SU-DHL-6 (cell line): ENCODE measurements around the gene APOC4.

Experiments used
- EZH2phosphoT487 ChIP-seq: fragments of 200-600 bp; sonication (generic), shearing (Covaris generic); conservative IDR thresholded peaks from 2 replicates; pipeline ENCODE4 v1.6.1; 2018; ENCODE audit warnings: mild to moderate bottlenecking, antibody characterized with exemption, low read length, moderate library complexity, mixed read lengths
- TF ChIP-seq, protein P1 (sequence below): fragments of 200-600 bp; sonication (generic); IDR thresholded peaks from one replicate; pipeline ENCODE4 v1.5.1; 2017; ENCODE audit warnings: antibody characterized with exemption, mild to moderate bottlenecking, low read length, moderate library complexity; ENCODE audit not compliant: insufficient read depth, poor library complexity, severe bottlenecking

DNA sequence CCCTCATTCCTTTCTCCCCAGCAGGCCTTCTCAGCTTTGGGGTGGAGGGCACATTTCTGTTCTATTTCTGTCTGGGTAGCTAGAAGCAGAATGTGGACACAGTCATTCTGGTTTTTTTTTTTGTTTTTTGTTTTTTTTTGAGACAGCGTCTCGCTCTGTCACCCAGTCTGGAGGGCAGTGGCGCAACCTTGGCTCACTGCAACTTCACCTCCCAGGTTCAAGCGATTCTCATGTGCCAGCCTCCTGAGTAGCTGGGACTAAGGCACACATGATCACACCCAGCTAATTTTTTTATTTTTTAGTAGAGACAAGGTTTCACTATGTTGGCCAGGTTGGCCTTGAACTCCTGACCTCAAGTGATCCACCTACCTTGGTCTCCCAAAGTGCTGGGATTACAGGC is 33.4 kb downstream of the APOC4 start:
- TF ChIP-seq, protein P1, sequence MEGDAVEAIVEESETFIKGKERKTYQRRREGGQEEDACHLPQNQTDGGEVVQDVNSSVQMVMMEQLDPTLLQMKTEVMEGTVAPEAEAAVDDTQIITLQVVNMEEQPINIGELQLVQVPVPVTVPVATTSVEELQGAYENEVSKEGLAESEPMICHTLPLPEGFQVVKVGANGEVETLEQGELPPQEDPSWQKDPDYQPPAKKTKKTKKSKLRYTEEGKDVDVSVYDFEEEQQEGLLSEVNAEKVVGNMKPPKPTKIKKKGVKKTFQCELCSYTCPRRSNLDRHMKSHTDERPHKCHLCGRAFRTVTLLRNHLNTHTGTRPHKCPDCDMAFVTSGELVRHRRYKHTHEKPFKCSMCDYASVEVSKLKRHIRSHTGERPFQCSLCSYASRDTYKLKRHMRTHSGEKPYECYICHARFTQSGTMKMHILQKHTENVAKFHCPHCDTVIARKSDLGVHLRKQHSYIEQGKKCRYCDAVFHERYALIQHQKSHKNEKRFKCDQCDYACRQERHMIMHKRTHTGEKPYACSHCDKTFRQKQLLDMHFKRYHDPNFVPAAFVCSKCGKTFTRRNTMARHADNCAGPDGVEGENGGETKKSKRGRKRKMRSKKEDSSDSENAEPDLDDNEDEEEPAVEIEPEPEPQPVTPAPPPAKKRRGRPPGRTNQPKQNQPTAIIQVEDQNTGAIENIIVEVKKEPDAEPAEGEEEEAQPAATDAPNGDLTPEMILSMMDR = no peak
- TF ChIP-seq EZH2phosphoT487 = no peak
